Neural progenitor cell (in vitro differentiated cells): ENCODE results near the gene COL8A2.
"Not testable (repeated sequence)": the region's sequence is repeated elsewhere in the genome, so short reads cannot be mapped to it uniquely, and the experiment has no call there.

Experiments used
- EZH2 ChIP-seq: fragments of 200-600 bp; sonication (generic); IDR thresholded peaks from 2 replicates; pipeline ENCODE4 v1.6.1; 2017; ENCODE audit warnings: antibody characterized with exemption, mild to moderate bottlenecking, moderate library complexity
- EZH2phosphoT487 ChIP-seq: fragments of 200-600 bp; sonication (generic); IDR thresholded peaks from 2 replicates; pipeline ENCODE4 v1.6.1; 2017; ENCODE audit warnings: antibody characterized with exemption
- TF ChIP-seq, protein P1 (sequence below): fragments of 200-600 bp; sonication (generic); IDR thresholded peaks from 2 replicates; pipeline ENCODE4 v1.5.1; 2017; ENCODE audit warnings: antibody characterized with exemption, mild to moderate bottlenecking

DNA sequence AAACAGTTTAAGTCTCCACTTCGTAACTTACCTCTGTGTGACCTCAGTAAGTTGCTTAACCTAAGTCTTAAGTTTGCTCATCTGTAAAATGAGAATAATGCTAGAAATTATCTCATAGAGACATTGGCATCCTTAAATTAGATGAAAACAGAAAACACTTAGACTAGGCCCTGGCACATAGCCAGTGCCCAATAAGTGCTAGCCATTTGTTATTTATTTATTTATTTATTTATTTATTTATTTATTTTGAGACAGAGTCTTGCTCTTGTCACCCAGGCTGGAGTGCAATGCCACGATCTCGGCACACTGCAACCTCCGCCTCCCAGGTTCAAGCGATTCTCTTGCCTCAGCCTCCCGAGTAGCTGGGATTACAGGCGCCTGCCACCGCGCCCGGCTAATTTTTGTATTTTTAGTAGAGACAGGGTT lies 33.8 kb upstream of the COL8A2 start:
- not testable (repeated sequence) for TF ChIP-seq EZH2, EZH2phosphoT487
- TF ChIP-seq, protein P1, sequence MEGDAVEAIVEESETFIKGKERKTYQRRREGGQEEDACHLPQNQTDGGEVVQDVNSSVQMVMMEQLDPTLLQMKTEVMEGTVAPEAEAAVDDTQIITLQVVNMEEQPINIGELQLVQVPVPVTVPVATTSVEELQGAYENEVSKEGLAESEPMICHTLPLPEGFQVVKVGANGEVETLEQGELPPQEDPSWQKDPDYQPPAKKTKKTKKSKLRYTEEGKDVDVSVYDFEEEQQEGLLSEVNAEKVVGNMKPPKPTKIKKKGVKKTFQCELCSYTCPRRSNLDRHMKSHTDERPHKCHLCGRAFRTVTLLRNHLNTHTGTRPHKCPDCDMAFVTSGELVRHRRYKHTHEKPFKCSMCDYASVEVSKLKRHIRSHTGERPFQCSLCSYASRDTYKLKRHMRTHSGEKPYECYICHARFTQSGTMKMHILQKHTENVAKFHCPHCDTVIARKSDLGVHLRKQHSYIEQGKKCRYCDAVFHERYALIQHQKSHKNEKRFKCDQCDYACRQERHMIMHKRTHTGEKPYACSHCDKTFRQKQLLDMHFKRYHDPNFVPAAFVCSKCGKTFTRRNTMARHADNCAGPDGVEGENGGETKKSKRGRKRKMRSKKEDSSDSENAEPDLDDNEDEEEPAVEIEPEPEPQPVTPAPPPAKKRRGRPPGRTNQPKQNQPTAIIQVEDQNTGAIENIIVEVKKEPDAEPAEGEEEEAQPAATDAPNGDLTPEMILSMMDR: not testable (repeated sequence)
